H1 (cell line): ENCODE results near the gene SPPL2B. TPM values are rescaled to one million over a fixed set of nuclear protein-coding genes. Genes with fewer than 3 reads are reported as not detected.

Experiments used
- CTCF ChIA-PET: fragments of 300-600 bp; sonication (Branson Sonifier 250); formaldehyde crosslinking; loops from one replicate; lab custom pipeline; 2021; ENCODE audit not compliant: partially characterized antibody; lab: Charles Lee
- POLR2A ChIA-PET: fragments of 300-600 bp; sonication (Branson Sonifier 250); formaldehyde crosslinking; loops from one replicate; lab custom pipeline; 2021; ENCODE audit warnings: inconsistent platforms; ENCODE audit not compliant: partially characterized antibody; lab: Charles Lee
- DNase-seq, 2 experiments: peaks; one replicate each; pipeline versions ENCODE4 v3.0.0 to v3.0.0-alpha.2; 2010 to 2022; ENCODE audit warnings: low spot score in 2 of 2, low read depth in 1 of 2, mixed read lengths in 1 of 2
- FAIRE-seq: peaks from 2 replicates; lab custom pipeline; 2011; peaks lifted over from hg19 to GRCh38; lab: Jason Lieb, UNC
- H2AFZ ChIP-seq: 2 replicates; pipeline ENCODE4 v1.8.1; 2012; ENCODE audit warnings: low read length, inconsistent platforms
- H2AK5ac ChIP-seq: 2 replicates; pipeline ENCODE4 v1.6.1; 2013; ENCODE audit warnings: low read depth, low read length
- H2BK120ac ChIP-seq: replicated peaks from 2 replicates; pipeline ENCODE3; 2013; ENCODE audit warnings: low read depth, low read length, inconsistent platforms
- H2BK12ac ChIP-seq: 2 replicates; pipeline ENCODE4 v1.6.1; 2013; ENCODE audit warnings: low read depth, low read length
- H2BK15ac ChIP-seq: 2 replicates; pipeline ENCODE4 v1.6.1; 2013; ENCODE audit warnings: low read length
- H2BK20ac ChIP-seq: 2 replicates; pipeline ENCODE4 v1.6.1; 2013; ENCODE audit warnings: low read length
- H2BK5ac ChIP-seq: 2 replicates; pipeline ENCODE4 v1.6.1; 2013; ENCODE audit warnings: low read depth, low read length
- H3K14ac ChIP-seq: 2 replicates; pipeline ENCODE4 v1.6.1; 2013; ENCODE audit warnings: inconsistent platforms; ENCODE audit not compliant: insufficient read length
- H3K18ac ChIP-seq: 2 replicates; pipeline ENCODE4 v1.6.1; 2013; ENCODE audit warnings: low read length; ENCODE audit errors: extremely low read depth
- H3K23ac ChIP-seq: 2 replicates; pipeline ENCODE4 v1.6.1; 2013; ENCODE audit warnings: inconsistent platforms; ENCODE audit not compliant: insufficient read length
- H3K23me2 ChIP-seq: 2 replicates; pipeline ENCODE4 v1.6.1; 2013; ENCODE audit warnings: low read depth, low read length
- H3K27ac ChIP-seq: 2 replicates; pipeline ENCODE4 v1.6.1; 2011; ENCODE audit warnings: low read depth, low read length, inconsistent platforms
- H3K27me3 ChIP-seq, 4 experiments: replicated peaks in 1 of 4; 1 replicate in 1 of 4; 2 replicates in 3 of 4; pipeline versions ENCODE4 v1.6.1 to v1.8.1; 2011 to 2013; ENCODE audit warnings: low read length in 3 of 4, mild to moderate bottlenecking in 3 of 4, inconsistent platforms in 2 of 4, mixed read lengths in 2 of 4, moderate library complexity in 1 of 4; ENCODE audit not compliant: control insufficient read depth in 3 of 4, insufficient read depth in 3 of 4; ENCODE audit errors: extremely low read depth in 1 of 4
- H3K36me3 ChIP-seq, 4 experiments: 2 replicates each; pipeline versions ENCODE4 v1.6.1 to v1.8.1; 2011 to 2013; ENCODE audit warnings: mild to moderate bottlenecking in 4 of 4, low read length in 3 of 4, moderate library complexity in 2 of 4, control low read depth in 1 of 4, inconsistent platforms in 1 of 4; ENCODE audit not compliant: insufficient read depth in 4 of 4, control insufficient read depth in 2 of 4
- H3K4ac ChIP-seq: replicated peaks from 2 replicates; pipeline ENCODE3; 2013; ENCODE audit warnings: low read length, low read depth, mixed read lengths, inconsistent platforms; ENCODE audit not compliant: insufficient read length
- H3K4me1 ChIP-seq, 4 experiments: replicated peaks in 1 of 4; 1 replicate in 1 of 4; 2 replicates in 3 of 4; pipeline versions ENCODE4 v1.6.1 to v1.8.1; 2011 to 2013; ENCODE audit warnings: low read length in 3 of 4, inconsistent platforms in 2 of 4, mixed read lengths in 1 of 4; ENCODE audit not compliant: insufficient read depth in 4 of 4, control insufficient read depth in 3 of 4
- H3K4me2 ChIP-seq, 2 experiments: 2 replicates each; pipeline versions ENCODE4 v1.6.1 to v1.8.1; 2011 to 2013; ENCODE audit warnings: low read depth in 2 of 2, low read length in 2 of 2, control low read depth in 1 of 2, inconsistent platforms in 1 of 2, mild to moderate bottlenecking in 1 of 2; ENCODE audit not compliant: insufficient read depth in 1 of 2
- H3K4me3 ChIP-seq, 4 experiments: fragments of 200-600, 300-600 bp in 1 of 4; sonication (generic), shearing (Covaris generic), sonication (Bioruptor Twin) in 1 of 4; 2 replicates each; pipeline versions ENCODE4 v1.5.1 to v1.8.1; 2011 to 2016; ENCODE audit warnings: low read length in 4 of 4, low read depth in 3 of 4, control low read depth in 2 of 4, inconsistent platforms in 2 of 4, mild to moderate bottlenecking in 2 of 4, mixed read lengths in 1 of 4, moderate library complexity in 1 of 4; ENCODE audit not compliant: insufficient read depth in 2 of 4; ENCODE audit errors: extremely low read depth in 1 of 4
- H3K56ac ChIP-seq: replicated peaks from 2 replicates; pipeline ENCODE3; 2013; ENCODE audit warnings: low read depth, mild to moderate bottlenecking, mixed read lengths, low read length, inconsistent platforms; ENCODE audit not compliant: insufficient read length
- H3K79me1 ChIP-seq: 2 replicates; pipeline ENCODE4 v1.6.1; 2013; ENCODE audit warnings: low read depth, low read length, control low read depth
- H3K79me2 ChIP-seq, 2 experiments: 2 replicates each; pipeline versions ENCODE4 v1.6.1 to v1.8.1; 2012 to 2013; ENCODE audit warnings: low read length in 2 of 2, mild to moderate bottlenecking in 2 of 2, inconsistent platforms in 1 of 2; ENCODE audit not compliant: insufficient read depth in 2 of 2, control insufficient read depth in 1 of 2
- H3K9ac ChIP-seq, 4 experiments: replicated peaks in 1 of 4; 1 replicate in 1 of 4; 2 replicates in 3 of 4; pipeline versions ENCODE4 v1.6.1 to v1.8.1; 2011 to 2013; ENCODE audit warnings: low read depth in 3 of 4, low read length in 3 of 4, control low read depth in 2 of 4, mild to moderate bottlenecking in 2 of 4, moderate library complexity in 2 of 4, inconsistent platforms in 1 of 4; ENCODE audit errors: extremely low read depth in 1 of 4
- H3K9me3 ChIP-seq, 2 experiments: 2 replicates each; pipeline versions ENCODE4 v1.6.1 to v1.8.1; 2012 to 2013; ENCODE audit warnings: mild to moderate bottlenecking in 2 of 2, moderate library complexity in 2 of 2, control low read depth in 1 of 2, inconsistent platforms in 1 of 2, low read depth in 1 of 2, low read length in 1 of 2, mixed read lengths in 1 of 2; ENCODE audit not compliant: insufficient read depth in 2 of 2
- H4K20me1 ChIP-seq, 2 experiments: replicated peaks in 1 of 2; 2 replicates each; pipeline versions ENCODE3 to v1.8.1; 2011 to 2013; ENCODE audit warnings: inconsistent platforms in 2 of 2, low read length in 2 of 2, mild to moderate bottlenecking in 1 of 2; ENCODE audit not compliant: insufficient read depth in 2 of 2, control insufficient read depth in 1 of 2
- H4K5ac ChIP-seq: 2 replicates; pipeline ENCODE4 v1.6.1; 2013; ENCODE audit warnings: low read length, low read depth, mixed read lengths, inconsistent platforms; ENCODE audit not compliant: insufficient read length
- H4K8ac ChIP-seq: 2 replicates; pipeline ENCODE4 v1.8.0; 2013; ENCODE audit warnings: mild to moderate bottlenecking, moderate library complexity, low read length, inconsistent platforms; ENCODE audit not compliant: insufficient read depth; ENCODE audit errors: extremely low read depth
- H4K91ac ChIP-seq: replicated peaks from 2 replicates; pipeline ENCODE3; 2013; ENCODE audit warnings: low read length, mixed read lengths, inconsistent platforms; ENCODE audit not compliant: insufficient read length
- BRCA1 ChIP-seq: IDR thresholded peaks from 2 replicates; pipeline ENCODE4 v1.6.1; 2012; ENCODE audit warnings: low read depth, low read length, improper control_type of control experiment
- CHD1 ChIP-seq: IDR thresholded peaks from 2 replicates; pipeline ENCODE4 v1.6.1; 2012; ENCODE audit warnings: low read depth, low read length, improper control_type of control experiment
- CHD2 ChIP-seq: IDR thresholded peaks from 2 replicates; pipeline ENCODE4 v1.6.1; 2012; ENCODE audit warnings: low read length, improper control_type of control experiment
- GTF2F1 ChIP-seq: IDR thresholded peaks from 2 replicates; pipeline ENCODE4 v1.6.1; 2012; ENCODE audit warnings: low read depth, low read length, improper control_type of control experiment, borderline replicate concordance
- JUND ChIP-seq: IDR thresholded peaks from 2 replicates; pipeline ENCODE4 v1.6.1; 2011; ENCODE audit warnings: mild to moderate bottlenecking, improper control_type of control experiment, low read length
- PHF8 ChIP-seq: fragments of 200-600 bp; sonication (generic); conservative IDR thresholded peaks from 2 replicates; pipeline ENCODE4 v1.7.1; 2012; ENCODE audit warnings: low read depth, mild to moderate bottlenecking, inconsistent platforms, low read length, moderate library complexity
- RAD21 ChIP-seq, 2 experiments: IDR thresholded peaks in 1 of 2; conservative IDR thresholded peaks in 1 of 2; 2 replicates each; pipeline ENCODE4 v1.6.1; 2011; ENCODE audit warnings: low read depth in 2 of 2, low read length in 2 of 2, improper control_type of control experiment in 1 of 2, inconsistent platforms in 1 of 2, mild to moderate bottlenecking in 1 of 2, moderate library complexity in 1 of 2
- SRF ChIP-seq: IDR thresholded peaks from 2 replicates; pipeline ENCODE4 v1.6.1; 2011; ENCODE audit warnings: mild to moderate bottlenecking, low read depth, low read length, moderate library complexity
- SUZ12 ChIP-seq: fragments of 200-600 bp; sonication (generic); IDR thresholded peaks from 2 replicates; pipeline ENCODE4 v1.6.1; 2012; ENCODE audit warnings: mild to moderate bottlenecking, inconsistent platforms, low read length, moderate library complexity, mixed read lengths
- TAF7 ChIP-seq: optimal IDR thresholded peaks from 2 replicates; pipeline ENCODE3; 2011; ENCODE audit warnings: low read depth, mild to moderate bottlenecking, inconsistent platforms, low read length, moderate library complexity, borderline replicate concordance
- TCF12 ChIP-seq: IDR thresholded peaks from 2 replicates; pipeline ENCODE4 v1.6.1; 2011; ENCODE audit warnings: low read depth, mild to moderate bottlenecking, low read length
- WGBS, 2 experiments: shearing (Covaris generic) in 1 of 2; methylation state at CpG; one replicate each; pipeline versions ENCODE4 v1.1.6 to v1.1.7; 2013 to 2015; ENCODE audit warnings: low lambda C conversion rate in 2 of 2, mixed read lengths in 2 of 2, inconsistent platforms in 1 of 2, low coverage in 1 of 2, missing lambda C conversion rate in 1 of 2; ENCODE audit not compliant: insufficient replicate concordance in 2 of 2, insufficient coverage in 1 of 2, insufficient read length in 1 of 2; ENCODE audit errors: extremely low coverage in 1 of 2, missing lambda C conversion rate in 1 of 2; 5-methylcytosine and 5-hydroxymethylcytosine counted together
- polyA plus RNA-seq, 7 experiments: library from polyadenylated mRNA; depleted of rRNA in 3 of 7; stranded (reverse) in 5 of 7; unstranded in 2 of 7; fragments of >200 nt in 5 of 7; fragments of 200-250 nt in 2 of 7; gene quantifications; 1 replicate in 5 of 7; 2 replicates in 1 of 7; 4 replicates in 1 of 7; pipeline versions ENCODE4 v1.2.1 to v1.2.3, GENCODE V29; 2011 to 2013; ENCODE audit warnings: missing spikeins in 2 of 7, mixed read lengths in 2 of 7
- total RNA-seq: library from RNA; stranded (reverse); fragmentation: NEBNext Ultra II Directional; extraction: Animal tissue kit (Norgen Biotek cat#: 25700); gene quantifications from 2 replicates; pipeline ENCODE4 v1.2.1, GENCODE V29; 2021
- TF ChIP-seq, protein P1 (sequence below): IDR thresholded peaks from 2 replicates; pipeline ENCODE4 v1.6.1; 2011; ENCODE audit warnings: low read length, improper control_type of control experiment
- TF ChIP-seq, protein P2 (sequence below): IDR thresholded peaks from 2 replicates; pipeline ENCODE4 v1.6.1; 2012; ENCODE audit warnings: inconsistent platforms

SPPL2B gene
- total and polyA plus RNA-seq, 2 of the 8 experiments (the other 6 are each of a cell fraction or from before 2014, with no cell fraction given), result 34.8 to 55.7 TPM

DNA sequence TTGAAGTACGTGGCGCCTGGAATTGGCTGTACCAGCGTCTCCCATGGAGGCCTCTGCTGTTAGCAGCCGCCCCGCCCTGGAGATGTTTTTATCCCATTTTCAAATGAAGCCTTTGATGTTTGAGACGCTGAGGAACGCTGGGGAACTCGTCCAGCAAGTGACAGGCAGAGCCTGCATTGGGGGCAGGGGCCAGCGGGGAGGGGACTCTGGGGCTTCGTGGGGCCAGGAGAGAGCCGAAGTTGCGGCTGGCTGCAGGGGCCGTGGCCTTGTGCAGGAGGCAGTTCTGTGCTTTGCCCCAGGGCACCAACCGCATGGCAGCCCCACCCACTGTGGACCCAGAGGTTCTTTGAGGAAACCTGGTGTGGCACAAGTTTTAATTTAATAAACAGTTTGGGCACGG is 13.5 kb downstream of the SPPL2B start:
- no peaks in the 10 kb centered on the region for H3K9me3 ChIP-seq
- no peak overlapping the region for H2BK5ac ChIP-seq
- no peak overlapping the region for H3K9ac ChIP-seq
- no peaks in the 10 kb centered on the region for H3K23me2 ChIP-seq
- no peak overlapping the region for H3K14ac ChIP-seq
- no peak overlapping the region for H3K18ac ChIP-seq
- H3K56ac ChIP-seq, result no peak overlapping the region
- H3K79me1 ChIP-seq, result peaks cover 10% of the 10 kb centered on the region; the same call in 1 of the 2 replicates
- H4K5ac ChIP-seq, result no peak overlapping the region
- H4K8ac ChIP-seq, result no peak overlapping the region
- no peak overlapping the region for H3K23ac ChIP-seq
- no peak overlapping the region for H2AK5ac ChIP-seq
- H3K27ac ChIP-seq, result no peak overlapping the region
- H3K4me1 ChIP-seq, result peaks cover 0 to 3% (median 1%) of the 10 kb centered on the region in 4 experiments; a peak in 3 of 7 replicates
- no peak for FAIRE-seq
- peaks cover 0 to 6% of the 10 kb centered on the region in 2 experiments; a peak in 1 of 4 replicates for H3K79me2 ChIP-seq
- CTCF ChIA-PET, result no interaction called here
- H2BK12ac ChIP-seq, result no peak overlapping the region
- no peak for DNase-seq
- H4K91ac ChIP-seq, result no peak overlapping the region
- no peaks in the 10 kb centered on the region for H3K27me3 ChIP-seq
- no peak overlapping the region for H2AFZ ChIP-seq
- no peak overlapping the region for H2BK20ac ChIP-seq
- no peak overlapping the region for H2BK15ac ChIP-seq
- no peak overlapping the region for H2BK120ac ChIP-seq
- H3K4ac ChIP-seq, result no peak overlapping the region
- peaks cover 2 to 23% (median 6%) of the 10 kb centered on the region in 4 experiments; a peak in 2 of 8 replicates for H3K36me3 ChIP-seq
- H4K20me1 ChIP-seq, result peaks cover 8 to 14% of the 10 kb centered on the region in 2 experiments
- POLR2A ChIA-PET, result no interaction called here
- WGBS, 2 experiments, result 87% methylated on average over 10 of the region's 15 CpGs; no CpG with 5 or more reads in 1 of the 2 experiments
- no peak overlapping the region for H3K4me2 ChIP-seq
- no peak overlapping the region for H3K4me3 ChIP-seq
- TF ChIP-seq BRCA1 (no peak), RAD21 (IDR thresholded peaks at IDR 0.05 in 1 of 2, conservative IDR thresholded peaks at IDR 0.05 in 1 of 2; ENCODE audit: low read depth in 2 of 2, low read length in 2 of 2) (no peak), JUND (no peak), TAF7 (no peak), SUZ12 (no peak), SRF (no peak), TCF12 (no peak), CHD1 (no peak), PHF8 (no peak), CHD2 (no peak), GTF2F1 (no peak)
- TF ChIP-seq, protein P1, sequence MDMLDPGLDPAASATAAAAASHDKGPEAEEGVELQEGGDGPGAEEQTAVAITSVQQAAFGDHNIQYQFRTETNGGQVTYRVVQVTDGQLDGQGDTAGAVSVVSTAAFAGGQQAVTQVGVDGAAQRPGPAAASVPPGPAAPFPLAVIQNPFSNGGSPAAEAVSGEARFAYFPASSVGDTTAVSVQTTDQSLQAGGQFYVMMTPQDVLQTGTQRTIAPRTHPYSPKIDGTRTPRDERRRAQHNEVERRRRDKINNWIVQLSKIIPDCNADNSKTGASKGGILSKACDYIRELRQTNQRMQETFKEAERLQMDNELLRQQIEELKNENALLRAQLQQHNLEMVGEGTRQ, result no peak
- TF ChIP-seq, protein P2, sequence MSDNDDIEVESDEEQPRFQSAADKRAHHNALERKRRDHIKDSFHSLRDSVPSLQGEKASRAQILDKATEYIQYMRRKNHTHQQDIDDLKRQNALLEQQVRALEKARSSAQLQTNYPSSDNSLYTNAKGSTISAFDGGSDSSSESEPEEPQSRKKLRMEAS, result no peak
